GM21786 (cell line): ENCODE data around the gene BMPR1A.

Experiments used
- ATAC-seq: cut with Tn5 transposase; IDR thresholded peaks from one replicate; pipeline ENCODE4 v1.9.1; 2021; ENCODE audit not compliant: unreplicated experiment

Gene BMPR1A

DNA sequence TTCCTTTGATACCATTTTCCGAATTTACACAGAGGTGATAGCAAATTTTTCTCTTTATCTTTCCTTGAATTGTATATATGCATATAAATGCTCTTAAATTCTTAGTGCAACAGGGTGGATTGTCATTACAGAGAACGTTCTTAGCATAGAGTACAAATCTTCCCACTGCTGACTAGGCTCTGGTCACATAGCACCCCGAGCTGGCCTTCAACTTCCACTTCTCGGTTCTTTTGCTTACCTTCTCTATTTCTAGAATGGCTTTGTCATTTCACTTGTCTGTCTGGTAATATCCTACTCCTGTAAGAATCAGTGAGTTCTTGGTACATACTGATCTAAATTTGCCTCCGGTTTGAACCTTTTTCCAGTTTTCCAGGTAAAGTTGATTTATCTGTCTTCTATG is 225.3 kb downstream of the BMPR1A start:
- no peak for ATAC-seq
